Bladder microvascular endothelial cell (primary cell): ENCODE measurements around the gene NPY5R. TPM values are rescaled to one million over a fixed set of nuclear protein-coding genes. Genes with fewer than 3 reads are reported as not detected.

ENCODE experiments used
- total RNA-seq: library from RNA; depleted of rRNA; stranded (reverse); fragments of >200 nt; gene quantifications from 2 replicates; pipeline ENCODE4 v1.2.3, GENCODE V29; 2014

Gene NPY5R
- total RNA-seq, result not detected in 2 replicates

GRCh38 chr4:163343604-163344146, at the start of gene NPY5R:
Gene NPY5R (plus strand): TSS chr4:163343892. CDS start chr4:163350274, 6,382 bp downstream.

GRCh38 chr4:163332526-163333406, 10.9 kb upstream of the NPY5R start, which contains the start of gene NPY1R:
Gene NPY1R (minus strand): TSS chr4:163332596. CDS start chr4:163326554, 6,042 bp downstream.

Other genes starting within 250 kb of the NPY5R start
- 3.2 and 8.0 TPM in 2 replicates for gene NAF1, start 177.0 kb upstream of the NPY5R start, total RNA-seq
- gene NPY1R, start 11.3 kb upstream of the NPY5R start, total RNA-seq, result 0.06 TPM in 1 of 2 replicates, not detected in the other
- gene TKTL2, start 129.9 kb downstream of the NPY5R start, total RNA-seq, result 0.06 TPM in 1 of 2 replicates, not detected in the other
- 20.1 and 27.3 TPM in 2 replicates for gene TMA16, start 150.8 kb downstream of the NPY5R start, total RNA-seq